GM12872 (cell line): Measurements from ENCODE around the gene CEP95.

ENCODE experiments used
- CTCF ChIP-seq: IDR thresholded peaks from 3 replicates; pipeline ENCODE4 v1.5.1; 2011; ENCODE audit warnings: low read depth, mild to moderate bottlenecking, low read length, moderate library complexity; ENCODE audit not compliant: insufficient read depth

CEP95 gene

DNA sequence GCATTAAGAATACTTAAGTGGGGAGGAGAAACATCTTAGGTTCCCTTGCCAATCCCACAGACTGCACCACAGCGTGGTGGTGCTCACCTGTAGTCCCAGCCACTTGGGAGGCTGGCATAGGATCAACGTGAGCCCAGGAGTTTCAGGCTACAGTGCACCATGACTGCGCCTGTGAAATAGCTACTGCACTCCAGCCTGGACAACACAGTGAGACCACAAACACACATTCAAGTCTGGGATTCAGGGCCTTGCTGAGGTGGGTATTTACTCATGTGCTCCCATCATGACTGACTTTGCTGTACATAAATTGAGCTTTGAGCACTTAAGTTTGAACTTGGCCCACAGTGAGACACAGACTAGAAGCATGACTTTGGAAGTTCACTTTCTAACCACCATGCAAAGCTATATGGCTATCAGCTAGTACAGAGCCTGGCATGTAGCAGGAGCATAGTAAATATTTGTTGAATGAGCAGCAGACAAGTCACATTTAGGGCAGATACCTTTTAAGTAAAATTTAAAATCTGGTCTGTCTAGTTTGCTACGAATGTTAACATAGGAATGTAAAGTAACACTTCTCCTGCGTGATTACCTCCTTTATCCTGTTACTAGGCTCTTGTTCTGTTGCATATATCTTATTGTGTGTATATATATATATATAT, 33.5 kb downstream of the CEP95 start:
- TF ChIP-seq CTCF: no peak

DNA sequence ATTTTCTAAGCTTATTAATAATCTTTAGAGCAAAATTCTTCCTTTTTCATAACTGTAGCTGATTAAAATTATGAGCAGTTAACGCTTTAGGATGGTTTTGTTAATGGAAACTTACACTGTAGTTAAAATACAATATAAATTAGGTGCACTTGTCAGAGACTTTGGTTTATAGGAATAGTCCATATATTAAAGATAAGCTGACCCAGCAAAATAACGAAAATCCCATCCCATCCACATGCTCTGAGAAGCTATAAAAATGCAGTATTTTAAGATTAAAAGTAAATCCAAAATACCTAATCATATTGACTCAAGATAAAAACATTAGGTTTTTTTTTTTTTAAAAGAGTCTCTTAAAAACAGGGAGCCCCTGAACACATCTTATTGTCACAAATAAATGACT, 38.0 kb downstream of the CEP95 start:
- TF ChIP-seq CTCF: no peak

GRCh38 chr17:64546716-64547115, 39.9 kb downstream of the CEP95 start:
- TF ChIP-seq CTCF: no peak

DNA sequence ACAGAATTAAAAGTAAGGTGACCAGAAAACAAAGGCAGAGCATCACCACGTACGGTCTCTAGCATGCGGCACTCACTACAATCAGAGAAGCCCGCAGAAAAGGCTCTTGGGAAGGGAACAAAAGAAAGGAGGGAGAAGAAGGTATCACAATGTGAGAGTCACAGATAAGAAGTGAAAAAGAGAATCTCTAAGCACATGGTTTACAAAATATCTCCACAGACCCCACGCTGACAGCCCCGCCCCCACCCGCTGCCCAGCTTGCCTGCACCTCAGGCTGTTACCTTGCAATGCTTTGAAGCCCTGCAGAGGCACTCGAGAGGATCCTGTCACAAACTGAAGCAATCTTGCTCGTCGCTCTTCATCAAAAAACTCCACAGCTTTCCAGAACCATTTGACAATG, 40.5 kb downstream of the CEP95 start:
- no peak for TF ChIP-seq CTCF

DNA sequence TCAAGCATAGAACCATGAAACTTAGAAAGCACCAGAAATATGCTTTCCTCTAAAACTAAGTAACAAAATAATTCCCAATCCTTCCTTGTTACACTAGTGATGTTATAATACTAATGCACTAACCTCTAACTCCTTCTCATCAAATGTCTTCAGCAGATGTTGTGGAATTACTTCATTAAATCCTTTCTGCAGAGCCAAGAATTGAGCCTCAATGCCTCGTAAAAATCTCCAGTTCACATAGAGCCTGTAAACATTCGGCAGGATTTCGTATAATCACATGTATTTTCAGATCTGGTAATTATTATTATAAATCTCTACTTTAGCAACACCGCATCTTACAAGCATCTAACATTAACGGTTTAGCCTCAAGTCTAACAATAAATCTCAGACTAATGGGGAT, 44.7 kb downstream of the CEP95 start:
- TF ChIP-seq CTCF: no peak

DNA sequence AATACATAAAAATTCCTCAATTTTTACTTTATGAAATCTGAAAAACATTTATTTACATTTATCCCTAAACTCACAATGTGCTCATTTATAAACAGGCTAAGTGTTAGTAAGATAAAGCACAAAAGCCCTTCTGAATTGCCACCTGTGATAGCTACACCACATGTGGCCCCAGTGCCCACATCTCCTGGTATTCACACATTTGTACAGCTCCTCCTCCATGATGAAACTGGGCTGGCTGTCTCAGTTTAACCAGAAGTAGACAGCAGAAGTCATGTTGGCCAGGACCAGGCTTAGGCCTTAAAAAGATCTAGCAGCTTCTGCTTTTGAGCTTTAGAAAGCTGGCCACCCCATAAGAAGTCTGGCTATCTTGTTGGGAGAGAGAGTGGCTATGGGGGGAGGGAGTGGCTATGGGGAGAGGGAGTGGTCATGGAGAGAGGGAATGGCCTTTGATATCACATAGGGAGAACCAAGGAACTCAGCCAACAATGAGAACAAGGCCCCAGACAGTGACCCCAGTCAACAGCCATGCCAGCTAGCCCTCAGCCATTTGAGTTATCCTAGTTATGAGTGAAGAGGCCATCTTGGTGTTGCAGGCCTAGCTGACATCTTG, 47.4 kb downstream of the CEP95 start:
- TF ChIP-seq CTCF: no peak

- TF ChIP-seq CTCF: no peak
Measured at GRCh38 chr17:64555281-64555680, 48.5 kb downstream of the CEP95 start.

DNA sequence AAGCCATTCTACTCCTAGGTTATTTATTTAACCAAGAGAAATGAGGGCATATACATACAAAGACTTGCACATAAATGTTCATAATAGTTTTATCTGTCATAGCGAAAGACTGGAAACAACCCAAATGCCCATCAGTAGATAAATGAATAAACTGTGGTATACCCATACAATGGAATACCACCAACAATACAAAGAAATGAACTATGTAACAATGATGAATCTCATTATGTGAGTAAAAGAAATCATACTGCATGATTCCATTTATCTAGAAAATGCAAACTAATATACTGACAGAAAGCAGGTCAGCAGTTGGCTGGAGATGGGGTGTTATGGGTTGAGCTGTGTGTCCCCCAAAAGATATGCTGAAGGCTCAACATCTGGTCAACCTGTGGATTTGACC, 57.3 kb downstream of the CEP95 start:
- no peak for TF ChIP-seq CTCF
